Right lobe of liver (tissue), 4 donors: ENCODE measurements around the gene CACNG1.

Source experiments
- POLR2A ChIP-seq: fragments of 450-650 bp; IDR thresholded peaks from one replicate; pipeline ENCODE4 v1.6.1; 2017; ENCODE audit warnings: antibody characterized with exemption, mild to moderate bottlenecking
- TF ChIP-seq, protein P1 (sequence below), 4 donors: fragments of 200-600 bp in 3 of 4; fragments of 450-650 bp in 1 of 4; IDR thresholded peaks; one replicate each; pipeline versions ENCODE4 v1.5.1 to v1.8.0; 2016 to 2022; ENCODE audit warnings: antibody characterized with exemption in 4 of 4, mild to moderate bottlenecking in 2 of 4
- donor health status: DM: no; HTN: no; CAD: no.
- donor health status: DM: no; HTN: no; CAD: no.
- donor health status: DM: no; HTN: yes; CAD: no.

DNA sequence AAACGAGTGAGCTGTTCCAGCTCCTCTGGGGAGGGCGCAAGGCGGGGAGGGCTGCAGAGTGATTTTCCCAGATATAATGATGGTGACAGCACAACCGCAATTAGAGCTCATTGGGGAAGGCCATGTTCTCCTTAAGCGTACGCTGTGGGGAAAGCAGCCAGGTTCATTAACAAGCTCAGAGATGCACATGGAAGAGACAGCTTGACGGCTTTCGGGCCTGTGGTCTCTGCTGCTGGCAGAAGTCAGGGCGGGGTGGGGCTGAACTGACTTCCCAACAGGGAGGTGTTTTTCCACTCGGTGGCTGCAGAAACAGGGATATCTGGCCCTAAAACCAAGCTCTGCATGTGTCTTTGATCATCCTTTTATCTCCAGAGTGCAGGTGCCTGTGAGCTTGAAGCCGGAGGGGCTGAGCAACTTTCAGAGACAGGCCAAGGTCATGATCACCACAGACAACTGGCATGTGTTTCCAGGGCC lies 24.0 kb upstream of the CACNG1 start:
- TF ChIP-seq, protein P1, sequence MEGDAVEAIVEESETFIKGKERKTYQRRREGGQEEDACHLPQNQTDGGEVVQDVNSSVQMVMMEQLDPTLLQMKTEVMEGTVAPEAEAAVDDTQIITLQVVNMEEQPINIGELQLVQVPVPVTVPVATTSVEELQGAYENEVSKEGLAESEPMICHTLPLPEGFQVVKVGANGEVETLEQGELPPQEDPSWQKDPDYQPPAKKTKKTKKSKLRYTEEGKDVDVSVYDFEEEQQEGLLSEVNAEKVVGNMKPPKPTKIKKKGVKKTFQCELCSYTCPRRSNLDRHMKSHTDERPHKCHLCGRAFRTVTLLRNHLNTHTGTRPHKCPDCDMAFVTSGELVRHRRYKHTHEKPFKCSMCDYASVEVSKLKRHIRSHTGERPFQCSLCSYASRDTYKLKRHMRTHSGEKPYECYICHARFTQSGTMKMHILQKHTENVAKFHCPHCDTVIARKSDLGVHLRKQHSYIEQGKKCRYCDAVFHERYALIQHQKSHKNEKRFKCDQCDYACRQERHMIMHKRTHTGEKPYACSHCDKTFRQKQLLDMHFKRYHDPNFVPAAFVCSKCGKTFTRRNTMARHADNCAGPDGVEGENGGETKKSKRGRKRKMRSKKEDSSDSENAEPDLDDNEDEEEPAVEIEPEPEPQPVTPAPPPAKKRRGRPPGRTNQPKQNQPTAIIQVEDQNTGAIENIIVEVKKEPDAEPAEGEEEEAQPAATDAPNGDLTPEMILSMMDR (IDR thresholded peaks at IDR 0.05), result no peak
- TF ChIP-seq POLR2A, result no peak
